GM19397 (cell line): ENCODE measurements around the gene SRRM4.
"Not testable (repeated sequence)": the region's sequence is repeated elsewhere in the genome, so short reads cannot be mapped to it uniquely, and the experiment has no call there.

Experiments
- ATAC-seq: cut with Tn5 transposase; IDR thresholded peaks from one replicate; pipeline ENCODE4 v1.9.1; 2021; ENCODE audit warnings: mild to moderate bottlenecking, moderate library complexity; ENCODE audit not compliant: unreplicated experiment

Gene SRRM4

DNA sequence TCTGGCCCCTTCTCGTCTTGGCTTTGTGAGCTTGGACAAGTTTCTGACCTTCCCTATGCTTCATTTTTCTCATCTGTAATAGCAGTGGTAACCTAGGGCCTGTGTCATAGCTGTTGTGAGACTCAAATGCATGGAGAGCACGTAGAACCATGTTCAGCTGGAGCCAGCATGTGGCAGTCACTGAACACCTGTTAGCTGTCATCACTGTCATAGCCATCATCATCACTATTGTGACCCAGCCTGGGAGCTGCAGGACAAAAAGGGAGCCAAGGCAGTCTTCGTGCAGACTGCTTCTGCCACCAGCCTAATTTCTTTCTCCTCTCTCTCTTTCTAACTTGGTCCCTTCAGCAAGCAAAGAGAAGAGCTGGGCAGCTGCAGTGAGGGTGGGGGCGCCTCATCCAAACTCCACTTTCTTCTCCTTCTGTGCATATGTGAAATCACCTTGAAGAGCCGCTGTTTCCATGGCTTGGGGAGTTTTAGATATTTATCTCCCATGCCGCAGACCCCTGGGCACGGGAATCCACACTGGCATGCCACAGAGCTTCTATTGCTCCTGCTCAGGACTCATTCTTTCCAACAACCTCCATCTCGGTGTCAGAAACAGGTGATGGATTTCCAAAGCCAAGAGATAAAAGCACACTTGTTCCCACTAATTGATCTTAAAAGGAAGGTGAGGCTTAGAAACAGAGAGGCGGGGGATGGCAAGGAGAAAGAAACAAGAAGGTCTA lies 87.0 kb downstream of the SRRM4 start:
- ATAC-seq: no peak

DNA sequence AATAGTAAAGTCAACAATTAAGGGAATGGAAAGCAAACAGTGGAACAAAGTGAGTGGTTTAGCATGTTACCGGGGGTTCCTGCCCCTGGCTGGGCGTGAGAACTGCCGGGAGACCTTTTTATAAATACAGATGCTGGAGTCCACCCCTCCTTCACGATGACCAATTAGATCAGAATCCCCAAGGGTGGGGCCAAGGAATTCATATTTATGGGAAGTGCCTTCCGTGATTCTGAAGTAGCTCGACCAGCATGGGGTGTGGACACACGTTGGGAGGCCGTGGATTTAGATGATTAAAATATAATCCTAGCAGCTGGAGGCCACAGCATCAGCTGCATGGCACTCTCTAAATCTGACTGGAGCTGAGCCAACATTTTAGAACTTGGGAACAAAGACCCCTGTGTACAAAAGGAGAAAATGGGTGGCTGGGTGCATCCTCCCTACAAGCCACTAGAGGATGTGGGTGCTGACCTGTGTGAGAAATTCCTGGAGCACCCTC lies 87.9 kb downstream of the SRRM4 start:
- no peak for ATAC-seq

DNA sequence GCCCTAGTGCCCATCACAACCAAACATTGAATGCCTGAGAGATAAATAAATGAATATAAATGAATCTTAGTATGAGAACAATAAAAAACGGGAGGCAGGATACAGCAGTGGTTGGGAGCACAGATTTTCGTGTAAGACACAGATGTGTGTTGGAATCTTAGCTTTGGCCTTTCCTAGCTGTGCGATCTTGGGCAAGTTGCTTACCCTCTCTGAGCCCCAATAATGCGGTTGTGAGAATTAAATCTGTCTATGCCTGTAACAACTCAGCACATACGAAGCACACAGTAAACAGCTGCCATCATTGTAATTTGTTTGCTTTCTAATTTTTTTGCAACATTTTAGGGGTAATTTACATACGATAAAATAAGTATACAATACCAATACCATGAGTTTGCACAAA lies 89.8 kb downstream of the SRRM4 start:
- ATAC-seq: no peak

DNA sequence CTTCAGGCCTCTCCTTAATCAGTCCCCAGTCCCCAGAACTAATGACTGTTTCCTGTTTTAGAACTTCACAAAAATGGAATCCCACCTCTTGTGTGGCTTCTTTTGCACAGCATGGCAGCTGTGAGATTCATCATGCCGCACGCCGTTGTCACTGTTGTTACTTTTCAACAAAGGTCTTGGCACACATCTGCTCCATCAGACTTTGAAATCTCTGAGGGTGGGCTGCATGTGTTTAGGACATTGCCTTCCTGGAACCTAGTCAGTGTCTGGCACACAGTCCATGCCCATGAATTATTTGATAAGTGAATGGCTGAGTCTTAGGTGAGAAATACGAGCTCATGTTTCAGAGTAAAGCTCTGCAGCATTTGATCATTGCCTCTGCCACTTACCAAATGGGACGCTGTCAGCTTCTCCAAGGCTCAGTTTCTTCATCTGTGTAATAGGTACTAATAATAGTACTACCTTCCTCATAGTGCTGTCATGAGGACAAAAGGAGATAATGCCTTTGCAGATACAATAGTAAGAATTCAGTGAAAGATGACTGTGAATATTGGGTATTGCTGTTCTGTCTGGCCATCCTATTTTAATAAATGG lies 90.4 kb downstream of the SRRM4 start:
- no peak for ATAC-seq

DNA sequence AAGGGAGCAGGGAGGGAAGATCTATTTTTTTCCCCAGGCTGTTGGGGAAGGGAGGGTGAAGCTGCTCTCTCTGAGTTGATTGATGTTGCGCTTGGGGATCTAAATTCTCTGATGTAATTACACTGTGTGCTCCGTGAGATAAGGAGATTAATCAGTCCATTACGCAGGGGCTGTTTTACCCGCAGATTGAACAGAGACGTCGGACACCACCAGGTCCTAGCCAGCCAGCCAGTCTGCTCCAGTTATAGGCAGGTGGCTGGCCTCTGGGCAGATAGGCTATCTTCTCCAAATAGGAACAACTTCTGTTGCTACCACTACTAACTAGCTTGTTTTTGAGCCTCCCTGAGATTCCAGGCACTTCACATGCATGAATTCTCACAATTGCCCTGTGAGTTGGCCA lies 91.1 kb downstream of the SRRM4 start:
- ATAC-seq: no peak

DNA sequence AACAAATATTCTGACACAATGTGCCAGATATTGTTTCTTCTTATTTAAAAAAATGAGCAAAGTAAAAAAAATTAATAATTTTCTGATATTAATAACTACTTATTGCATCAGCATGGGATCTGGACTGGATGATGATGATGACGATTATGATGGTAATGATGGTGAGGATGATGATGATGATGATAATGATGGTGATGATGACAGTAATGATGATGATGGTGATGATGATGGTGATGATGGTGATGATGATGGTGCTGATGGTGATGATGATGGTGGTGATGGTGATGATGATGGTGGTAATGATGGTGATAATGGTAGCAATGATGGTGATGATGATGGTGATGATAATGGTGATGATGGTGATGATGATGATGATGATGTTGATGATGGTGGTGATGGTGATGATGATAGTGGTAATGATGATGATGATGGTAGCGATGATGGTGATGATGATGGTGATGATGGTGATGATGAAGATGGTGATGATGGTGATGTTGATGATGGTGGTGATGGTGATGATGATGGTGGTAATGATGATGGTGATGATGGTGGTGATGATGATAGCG lies 94.0 kb downstream of the SRRM4 start:
- ATAC-seq: no peak

DNA sequence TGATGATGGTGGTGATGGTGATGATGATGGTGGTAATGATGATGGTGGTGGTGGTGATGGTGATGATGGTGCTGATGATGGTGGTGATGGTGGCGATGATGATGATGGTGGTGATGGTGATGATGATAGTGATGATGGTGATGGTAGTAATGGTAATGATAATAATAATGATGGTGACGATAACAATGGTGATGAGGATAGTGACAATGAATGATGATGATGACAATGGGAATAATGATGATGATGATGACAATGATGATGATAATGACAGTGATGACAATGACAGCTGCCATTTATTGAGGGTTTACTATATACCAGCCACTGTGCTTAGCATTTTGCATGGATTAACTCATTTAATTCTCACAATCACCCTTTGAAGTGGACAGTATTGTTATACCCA lies 94.6 kb downstream of the SRRM4 start:
- no peak for ATAC-seq

DNA sequence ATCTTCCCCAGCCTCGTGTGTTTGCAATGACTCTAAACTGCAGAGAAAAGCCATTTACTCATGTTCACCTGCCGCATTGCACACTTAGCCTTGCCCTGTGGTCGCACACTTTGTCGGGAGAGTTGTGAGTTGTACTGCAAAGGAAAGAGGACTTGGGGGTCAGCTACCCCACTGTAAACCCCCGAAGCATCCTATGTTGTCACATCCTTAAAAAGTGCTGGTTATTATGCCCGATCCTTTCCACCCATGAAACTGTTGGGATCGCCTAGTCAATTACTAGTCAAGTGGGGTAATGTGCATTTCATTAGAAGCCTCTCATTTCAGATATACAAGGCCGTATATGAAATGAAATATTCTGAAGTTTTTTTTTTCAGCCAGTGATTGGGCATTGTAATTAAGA lies 98.2 kb downstream of the SRRM4 start:
- no peak for ATAC-seq

DNA sequence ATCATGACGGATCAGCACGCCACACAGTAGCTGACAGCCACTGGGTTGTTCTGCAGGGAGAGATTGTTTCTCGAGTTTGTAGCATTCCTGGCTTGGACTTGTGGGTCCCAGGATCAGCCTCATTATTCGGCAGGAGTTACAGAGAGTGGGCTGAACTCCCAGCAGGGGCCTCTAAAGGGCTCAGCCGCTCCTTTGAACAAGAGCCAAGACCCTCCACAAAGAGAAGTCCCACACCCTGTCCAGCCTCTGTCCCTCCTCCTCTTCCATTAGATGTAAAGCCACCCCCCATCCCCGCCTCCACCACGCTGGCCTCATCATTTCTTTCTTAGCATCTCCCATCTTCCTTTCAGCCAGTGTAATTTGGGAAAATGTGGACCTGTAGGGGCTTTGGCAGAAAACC lies 100.7 kb downstream of the SRRM4 start:
- ATAC-seq: no peak

DNA sequence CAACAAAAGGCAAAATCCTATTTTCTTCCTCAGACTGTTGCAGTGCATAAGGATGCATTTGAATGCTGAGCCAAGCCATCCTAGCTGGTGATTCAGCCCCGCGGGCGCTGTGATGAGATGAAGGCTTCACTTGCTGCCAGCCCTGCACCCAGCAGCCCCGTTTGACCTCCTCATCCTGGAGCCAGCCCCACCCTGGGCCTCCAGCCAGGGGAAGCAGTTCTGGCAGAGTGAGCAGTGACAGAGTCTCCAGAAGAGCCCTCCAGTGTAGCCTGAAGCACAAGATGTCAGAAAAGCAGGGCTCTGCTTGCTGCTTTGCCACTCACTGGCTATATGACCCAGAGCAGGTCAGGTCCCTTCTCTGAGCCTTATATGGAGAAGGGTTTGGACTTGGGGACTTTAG lies 101.2 kb downstream of the SRRM4 start:
- ATAC-seq: no peak

DNA sequence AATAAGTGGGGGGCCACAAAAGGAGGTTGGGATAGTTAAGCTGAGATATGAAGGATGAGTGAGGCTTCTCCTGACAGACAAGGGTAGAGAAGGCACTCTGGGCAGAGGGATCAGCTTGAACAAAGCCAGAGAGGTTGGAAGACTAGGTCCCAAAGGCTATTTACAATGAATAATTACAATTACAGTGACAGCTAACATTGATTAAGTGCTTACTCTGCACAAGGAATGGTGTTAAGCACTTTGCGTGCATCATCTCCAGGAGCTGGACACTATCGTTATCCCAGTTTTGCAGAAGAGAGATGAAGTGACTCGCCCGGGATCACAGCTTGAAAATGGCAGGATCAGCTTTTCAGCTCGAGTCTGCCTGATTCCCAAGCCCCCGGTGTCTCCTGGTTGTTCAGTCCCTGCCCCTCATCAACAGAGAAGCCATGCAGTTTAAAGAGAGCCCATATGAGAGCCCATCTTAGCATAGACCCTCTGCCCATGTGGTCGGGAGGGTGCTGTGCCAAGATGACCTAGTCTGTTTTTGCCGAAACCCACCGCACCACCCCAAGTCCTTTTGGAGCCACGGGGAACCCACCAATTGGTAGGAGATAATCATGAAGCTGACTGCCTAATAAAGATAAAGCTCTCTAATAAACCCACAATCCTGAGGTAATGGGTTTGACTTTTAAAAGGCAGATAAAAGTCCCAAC lies 107.5 kb downstream of the SRRM4 start:
- no peak for ATAC-seq

DNA sequence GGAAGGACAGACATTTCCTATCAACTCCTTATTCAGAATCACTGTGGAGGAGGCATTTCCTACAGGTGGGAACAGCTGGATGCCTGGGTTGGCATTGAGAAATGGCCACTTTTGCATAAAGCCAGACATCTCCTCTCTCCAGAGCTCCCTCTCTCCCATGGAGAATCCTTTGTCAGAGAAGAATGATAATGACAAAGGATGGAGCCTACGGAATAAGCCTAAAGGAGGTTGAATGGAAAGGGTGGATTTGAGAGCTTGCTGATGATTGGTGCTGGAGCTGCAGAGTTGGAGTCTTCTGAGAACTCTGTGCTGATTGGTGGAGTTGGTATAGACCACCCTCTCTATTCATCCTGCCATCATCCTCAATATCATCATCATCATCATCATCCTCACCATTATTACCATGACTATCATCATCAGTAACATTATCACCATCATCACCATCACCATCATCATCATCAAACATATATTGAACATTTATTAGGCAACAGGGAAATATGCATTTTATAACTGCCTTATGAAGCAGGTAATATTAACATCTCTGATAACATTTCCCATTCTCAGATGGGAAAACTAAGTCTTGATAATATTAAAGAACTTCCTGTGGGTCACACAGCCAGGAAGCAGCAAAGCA lies 108.2 kb downstream of the SRRM4 start:
- ATAC-seq: no peak

DNA sequence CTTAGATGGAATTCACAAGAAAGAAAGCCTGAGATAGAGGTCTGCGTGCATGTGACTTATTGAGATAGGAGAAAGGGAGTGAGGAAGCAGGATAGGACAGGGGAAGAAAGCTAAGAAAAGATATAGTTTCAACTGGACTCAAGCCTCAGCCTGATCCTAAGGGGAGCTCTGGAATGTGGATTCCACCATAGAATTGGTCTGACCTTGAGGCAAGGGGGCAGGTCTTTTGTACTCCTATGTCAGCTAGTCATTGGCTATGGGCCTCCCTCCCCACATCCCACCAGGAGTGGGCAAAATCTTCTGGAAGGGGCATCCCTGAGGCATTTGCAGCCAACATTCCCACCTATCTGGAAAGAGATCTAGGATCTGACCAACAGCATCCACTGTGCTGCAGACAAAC lies 108.9 kb downstream of the SRRM4 start:
- ATAC-seq: no peak

DNA sequence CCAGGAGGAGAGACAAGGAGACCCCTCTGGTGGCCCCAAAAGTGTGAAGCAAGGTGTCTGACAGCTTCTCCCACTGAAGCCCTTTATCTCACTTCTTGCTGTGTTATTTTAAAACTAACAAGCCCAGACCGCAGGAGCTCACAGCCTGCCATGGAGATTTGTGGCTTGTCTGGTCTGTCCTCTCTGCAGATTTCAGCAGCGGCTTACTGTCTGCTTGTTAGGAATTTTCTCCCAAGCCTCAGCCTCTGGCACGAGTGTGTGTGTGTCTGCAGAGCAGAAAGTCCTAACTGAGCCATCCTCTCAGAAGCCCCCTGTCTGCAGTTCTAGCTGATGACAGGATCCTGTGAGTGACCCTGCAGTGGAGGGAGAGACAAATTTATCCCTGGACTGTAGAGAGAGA lies 109.5 kb downstream of the SRRM4 start:
- no peak for ATAC-seq

DNA sequence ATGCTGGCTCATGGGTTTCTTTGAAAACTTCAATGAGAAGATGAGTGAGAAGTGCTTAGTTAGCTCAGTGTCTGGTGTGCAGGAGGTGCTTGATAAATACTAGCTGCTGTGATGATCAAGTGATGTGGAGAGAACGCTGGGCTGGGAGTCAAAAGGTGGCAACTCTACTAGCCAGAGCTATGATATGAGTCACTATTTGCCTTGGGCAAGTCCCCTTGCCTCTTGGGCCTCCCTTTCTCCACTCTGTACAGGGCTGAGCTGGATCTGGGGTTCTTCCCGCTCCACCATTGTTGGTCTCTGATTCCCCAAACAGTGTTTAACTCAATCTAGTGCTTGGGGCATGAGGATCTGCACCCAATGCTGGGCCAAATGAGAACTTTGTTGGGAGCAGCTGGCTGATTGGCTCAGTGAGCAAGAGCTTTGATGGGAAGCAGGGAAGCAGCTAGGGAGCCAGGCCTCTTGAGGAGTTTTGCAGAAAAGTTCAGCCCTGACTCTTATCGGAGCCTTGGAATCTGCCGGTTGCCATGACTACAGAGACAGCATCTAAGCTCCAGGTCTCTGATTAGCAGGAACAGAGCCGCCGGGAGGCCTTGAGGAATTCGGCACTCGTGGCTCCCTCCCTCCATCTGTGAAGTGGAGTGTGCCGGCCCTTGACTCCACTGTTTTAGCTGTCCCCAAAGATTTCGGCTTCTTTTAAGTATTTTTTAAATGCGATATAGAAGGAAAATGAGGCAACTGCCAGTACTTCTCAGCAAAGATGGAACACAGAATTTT lies 115.3 kb downstream of the SRRM4 start:
- ATAC-seq: no peak

DNA sequence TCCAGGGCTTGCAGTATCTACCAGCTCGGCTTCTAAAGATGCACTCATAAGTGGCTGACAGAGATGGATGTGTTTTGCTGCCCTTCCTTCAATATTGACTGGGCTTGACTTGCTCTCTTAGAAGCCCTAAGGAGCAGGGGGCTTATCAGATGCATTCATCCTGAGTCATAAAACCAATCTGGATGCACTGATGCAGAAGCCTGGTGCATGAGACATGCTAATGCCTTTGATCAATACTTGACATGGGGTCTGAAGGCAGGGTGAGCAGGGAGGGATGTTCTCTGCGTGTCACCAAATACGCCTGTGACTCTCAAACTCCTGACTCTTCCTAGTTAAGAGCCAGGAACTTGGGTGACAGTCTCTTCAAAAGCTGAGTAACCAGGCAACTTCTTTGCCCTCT lies 119.6 kb downstream of the SRRM4 start:
- ATAC-seq: no peak

DNA sequence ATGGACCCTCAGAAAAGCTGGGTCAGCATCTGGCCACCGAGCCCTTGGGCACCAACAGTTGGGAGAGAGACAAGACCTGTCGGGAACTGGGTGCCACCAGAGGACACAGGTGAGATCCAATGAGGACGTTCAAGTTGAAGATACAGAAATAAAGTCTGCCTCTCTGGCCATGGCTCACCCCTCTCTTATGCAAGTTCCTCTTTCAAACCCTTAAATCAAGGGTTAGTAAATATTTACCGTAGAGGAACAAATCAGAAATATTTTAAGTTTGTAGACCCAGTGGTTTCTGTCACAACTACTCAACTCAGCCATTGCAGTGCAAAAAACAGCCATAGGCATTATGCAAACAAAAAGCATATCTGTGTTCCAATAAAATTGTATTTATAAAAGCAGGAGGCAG lies 120.9 kb downstream of the SRRM4 start:
- no peak for ATAC-seq

DNA sequence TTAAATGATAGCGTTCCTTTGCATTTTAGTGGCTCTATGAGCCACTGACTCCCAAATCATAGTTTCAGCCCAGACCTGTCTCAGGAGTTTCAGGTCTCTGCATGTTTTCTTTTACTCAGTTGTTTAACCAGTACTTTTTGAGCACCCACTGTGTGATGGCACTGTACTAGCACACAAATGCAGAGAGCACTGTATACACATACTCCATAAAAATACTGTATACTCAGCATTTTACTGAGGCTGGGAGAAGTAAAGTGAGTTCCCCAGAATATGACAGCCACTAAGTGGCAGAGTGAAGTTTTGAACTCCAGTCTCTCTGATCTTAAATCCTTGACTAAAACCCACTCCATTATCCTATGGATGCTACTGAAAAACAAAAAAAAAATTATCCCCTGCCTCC lies 121.4 kb downstream of the SRRM4 start:
- no peak for ATAC-seq

DNA sequence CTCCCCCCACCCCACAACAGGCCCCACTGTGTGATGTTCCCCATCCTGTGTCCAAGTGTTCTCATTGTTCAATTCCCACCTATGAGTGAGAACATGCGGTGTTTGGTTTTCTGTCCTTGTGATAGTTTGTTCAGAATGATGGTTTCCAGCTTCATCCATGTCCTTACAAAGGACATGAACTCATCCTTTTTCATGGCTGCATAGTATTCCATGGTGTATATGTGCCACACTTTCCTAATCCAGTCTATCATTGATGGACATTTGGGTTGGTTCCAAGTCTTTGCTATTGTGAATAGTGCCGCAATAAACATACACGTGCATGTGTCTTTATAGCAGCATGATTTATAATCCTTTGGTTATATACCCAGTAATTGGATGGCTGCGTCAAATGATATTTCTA lies 123.6 kb downstream of the SRRM4 start:
- ATAC-seq: not testable (repeated sequence)

DNA sequence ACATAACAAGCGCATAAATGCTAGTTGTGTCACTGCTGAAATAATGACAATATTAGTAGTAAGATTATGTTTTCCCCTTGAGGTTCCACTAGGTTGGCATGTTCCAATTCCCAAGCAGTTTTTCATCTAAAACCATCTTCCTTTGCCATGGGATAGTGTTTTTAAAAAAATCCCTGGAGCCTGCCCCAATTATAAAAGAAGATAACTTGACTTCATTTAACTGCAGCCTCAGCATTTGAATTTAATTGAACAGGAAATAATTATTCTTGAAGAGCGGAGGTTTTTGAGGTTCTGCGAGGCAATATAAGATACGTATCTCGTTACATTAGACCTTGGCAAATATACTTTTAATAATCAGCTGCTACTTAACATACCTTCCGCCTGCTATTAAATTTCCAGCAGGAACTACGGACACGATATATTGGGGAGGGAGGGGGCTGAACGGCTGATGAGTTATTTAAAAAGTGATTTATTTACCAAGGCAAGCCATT lies 132.2 kb downstream of the SRRM4 start:
- no peak for ATAC-seq
